Measurements from ENCODE around the gene GALNT15. TPM values are rescaled to one million over a fixed set of nuclear protein-coding genes. Genes with fewer than 3 reads are reported as not detected.

Gene GALNT15
- total RNA-seq, 1 donor from 2014 or later = not detected

DNA sequence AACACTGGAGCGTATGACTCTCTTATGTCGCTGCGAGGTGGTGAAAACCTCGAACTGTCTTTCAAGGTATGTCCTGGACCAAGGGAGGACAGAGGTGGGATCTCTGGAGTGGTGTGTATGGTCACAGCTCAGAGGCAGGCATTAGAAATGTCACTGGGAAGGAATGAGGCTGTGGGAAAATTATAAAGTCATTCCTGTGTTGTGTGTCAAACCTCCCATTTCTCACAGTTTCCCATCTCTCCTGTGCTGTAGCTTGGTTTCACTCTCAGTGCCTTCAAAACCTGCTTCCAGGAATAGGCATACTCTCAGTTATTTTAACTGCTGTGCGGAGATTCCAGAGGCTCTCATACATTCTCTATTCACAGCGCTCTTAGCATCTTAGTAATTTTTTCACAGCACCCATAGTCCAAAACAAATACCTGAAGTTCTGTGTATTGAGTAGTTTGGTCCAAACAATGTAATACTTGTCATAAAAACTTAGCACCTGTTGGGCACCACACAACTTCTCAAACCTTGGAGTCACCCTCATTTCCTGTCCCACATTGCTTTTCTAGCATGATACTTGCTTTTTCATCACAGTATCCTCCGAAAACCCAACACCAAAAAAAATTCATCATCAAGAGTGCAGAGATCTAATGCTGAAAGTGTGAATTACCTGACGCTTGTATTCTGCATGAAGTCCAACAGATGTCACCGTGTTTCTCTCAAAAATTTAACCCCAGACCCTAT is 36.9 kb downstream of the GALNT15 start:
- Histone ChIP-seq H3F3A (ENCODE audit: low read depth) (no peaks in the 10 kb centered on the region), H2AFZ (replicated peaks) (no peak overlapping the region), H3K4me2 (no peak overlapping the region), H3K4me1 (no peaks in the 10 kb centered on the region), H3K79me2 (ENCODE audit: low read depth) (no peaks in the 10 kb centered on the region), H4K20me1 (ENCODE audit: low read depth) (no peaks in the 10 kb centered on the region), H3K36me3 (no peaks in the 10 kb centered on the region), H3K9ac (no peak overlapping the region), H3K4me3 (no peak overlapping the region), H3K27ac (no peak overlapping the region), H3K9me3 (ENCODE audit: low read depth) (no peaks in the 10 kb centered on the region), H3K27me3 (no peaks in the 10 kb centered on the region)
- no peak for TF ChIP-seq EZH2 (IDR thresholded peaks at IDR 0.05)
- no peak for TF ChIP-seq EZH2phosphoT487 (IDR thresholded peaks at IDR 0.05)
- TF ChIP-seq, protein P1, sequence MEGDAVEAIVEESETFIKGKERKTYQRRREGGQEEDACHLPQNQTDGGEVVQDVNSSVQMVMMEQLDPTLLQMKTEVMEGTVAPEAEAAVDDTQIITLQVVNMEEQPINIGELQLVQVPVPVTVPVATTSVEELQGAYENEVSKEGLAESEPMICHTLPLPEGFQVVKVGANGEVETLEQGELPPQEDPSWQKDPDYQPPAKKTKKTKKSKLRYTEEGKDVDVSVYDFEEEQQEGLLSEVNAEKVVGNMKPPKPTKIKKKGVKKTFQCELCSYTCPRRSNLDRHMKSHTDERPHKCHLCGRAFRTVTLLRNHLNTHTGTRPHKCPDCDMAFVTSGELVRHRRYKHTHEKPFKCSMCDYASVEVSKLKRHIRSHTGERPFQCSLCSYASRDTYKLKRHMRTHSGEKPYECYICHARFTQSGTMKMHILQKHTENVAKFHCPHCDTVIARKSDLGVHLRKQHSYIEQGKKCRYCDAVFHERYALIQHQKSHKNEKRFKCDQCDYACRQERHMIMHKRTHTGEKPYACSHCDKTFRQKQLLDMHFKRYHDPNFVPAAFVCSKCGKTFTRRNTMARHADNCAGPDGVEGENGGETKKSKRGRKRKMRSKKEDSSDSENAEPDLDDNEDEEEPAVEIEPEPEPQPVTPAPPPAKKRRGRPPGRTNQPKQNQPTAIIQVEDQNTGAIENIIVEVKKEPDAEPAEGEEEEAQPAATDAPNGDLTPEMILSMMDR (IDR thresholded peaks at IDR 0.05) = no peak
- Mint-ChIP-seq H3K27me3 (ENCODE audit: insufficient read depth, low read depth) (no peaks in the 10 kb centered on the region), H3K4me1 (no peaks in the 10 kb centered on the region), H3K36me3 (no peaks in the 10 kb centered on the region), H3K4me3 (no peak overlapping the region), H3K9me3 (no peaks in the 10 kb centered on the region), H3K27ac (no peak overlapping the region)
- DNase-seq (ENCODE audit: low spot score) = no peak

DNA sequence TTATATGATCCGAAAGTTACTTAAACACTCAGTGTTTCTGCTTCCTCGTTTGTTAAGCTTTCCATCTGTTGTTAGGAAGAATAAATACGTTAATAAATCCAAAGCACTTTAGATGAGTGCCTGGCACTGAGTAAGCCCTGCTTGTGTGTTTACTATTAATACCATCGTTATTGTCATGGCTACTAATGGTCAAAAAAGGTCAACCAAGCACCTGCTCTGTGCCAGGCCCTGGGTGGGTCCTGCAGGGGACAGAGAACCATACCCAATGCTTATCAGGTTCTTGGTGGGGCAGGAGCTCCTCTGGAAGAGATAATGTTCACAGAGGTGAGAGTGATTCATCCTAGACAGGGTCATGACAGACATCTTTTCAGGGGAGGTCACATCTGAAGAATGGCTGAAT is 39.9 kb downstream of the GALNT15 start:
- Histone ChIP-seq H3K27ac (no peak overlapping the region), H3K27me3 (no peaks in the 10 kb centered on the region), H2AFZ (replicated peaks) (no peak overlapping the region), H3K4me3 (no peak overlapping the region), H3K4me2 (no peak overlapping the region), H3K9me3 (ENCODE audit: low read depth) (no peaks in the 10 kb centered on the region), H3K9ac (no peak overlapping the region), H4K20me1 (ENCODE audit: low read depth) (no peaks in the 10 kb centered on the region), H3K79me2 (ENCODE audit: low read depth) (no peaks in the 10 kb centered on the region), H3F3A (ENCODE audit: low read depth) (no peaks in the 10 kb centered on the region), H3K4me1 (no peaks in the 10 kb centered on the region), H3K36me3 (no peaks in the 10 kb centered on the region)
- Mint-ChIP-seq H3K36me3 (no peaks in the 10 kb centered on the region), H3K27me3 (ENCODE audit: insufficient read depth, low read depth) (no peaks in the 10 kb centered on the region), H3K4me3 (no peak overlapping the region), H3K4me1 (no peaks in the 10 kb centered on the region), H3K27ac (no peak overlapping the region), H3K9me3 (no peaks in the 10 kb centered on the region)
- TF ChIP-seq EZH2phosphoT487 (IDR thresholded peaks at IDR 0.05) = no peak
- TF ChIP-seq, protein P1 (IDR thresholded peaks at IDR 0.05) = no peak
- no peak for TF ChIP-seq EZH2 (IDR thresholded peaks at IDR 0.05)
- no peak for DNase-seq (ENCODE audit: low spot score)

DNA sequence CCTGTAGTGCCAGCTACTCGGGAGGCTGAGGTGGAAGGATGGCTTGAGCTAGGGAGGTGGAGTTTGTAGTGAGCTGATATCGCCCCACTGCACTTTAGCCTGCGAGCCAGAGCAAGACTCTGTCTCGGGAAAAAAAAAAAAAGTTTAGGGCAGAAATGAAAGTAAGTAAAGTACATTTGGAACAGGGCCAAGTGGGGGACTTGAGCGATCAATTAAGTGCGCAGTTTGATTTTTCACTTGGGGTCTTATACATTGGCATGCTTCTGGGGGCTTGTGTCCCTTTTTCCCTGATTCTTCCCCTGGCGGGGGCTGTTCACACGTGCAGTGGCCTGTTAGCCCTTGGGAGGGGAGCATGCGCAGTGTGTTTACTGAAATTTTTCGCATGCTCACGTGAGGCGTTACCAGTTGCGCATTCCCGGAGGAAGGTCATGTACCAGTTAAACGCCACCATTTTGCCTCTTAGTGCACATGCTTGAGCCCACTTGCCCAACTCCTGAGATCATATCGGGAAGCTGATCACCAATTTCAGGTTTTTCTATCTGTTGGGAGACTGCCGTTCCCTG is 42.0 kb downstream of the GALNT15 start:
- H3K9me3 ChIP-seq (ENCODE audit: low read depth) = no peaks in the 10 kb centered on the region
- no peaks in the 10 kb centered on the region for H3K4me1 Mint-ChIP-seq
- H3K36me3 ChIP-seq = no peaks in the 10 kb centered on the region
- no peaks in the 10 kb centered on the region for H3K9me3 Mint-ChIP-seq
- H3F3A ChIP-seq (ENCODE audit: low read depth) = no peaks in the 10 kb centered on the region
- no peaks in the 10 kb centered on the region for H3K27me3 Mint-ChIP-seq (ENCODE audit: insufficient read depth, low read depth)
- TF ChIP-seq EZH2phosphoT487 (IDR thresholded peaks at IDR 0.05) (no peak), EZH2 (IDR thresholded peaks at IDR 0.05) (no peak)
- TF ChIP-seq, protein P1 (IDR thresholded peaks at IDR 0.05) = no peak
- H2AFZ ChIP-seq (replicated peaks) = no peak overlapping the region
- no peaks in the 10 kb centered on the region for H3K36me3 Mint-ChIP-seq
- no peak overlapping the region for H3K4me3 ChIP-seq
- no peak overlapping the region for H3K9ac ChIP-seq
- H3K27ac Mint-ChIP-seq = no peak overlapping the region
- H3K79me2 ChIP-seq (ENCODE audit: low read depth) = no peaks in the 10 kb centered on the region
- no peak overlapping the region for H3K4me3 Mint-ChIP-seq
- no peaks in the 10 kb centered on the region for H4K20me1 ChIP-seq (ENCODE audit: low read depth)
- DNase-seq (ENCODE audit: low spot score) = no peak
- no peaks in the 10 kb centered on the region for H3K4me1 ChIP-seq
- H3K27ac ChIP-seq = no peak overlapping the region
- no peaks in the 10 kb centered on the region for H3K27me3 ChIP-seq
- H3K4me2 ChIP-seq = no peak overlapping the region
